HepG2 (cell line): Measurements from ENCODE around the gene DPM1. TPM values are rescaled to one million over a fixed set of nuclear protein-coding genes. Genes with fewer than 3 reads are reported as not detected.

Experiments used
- DNMT1 ChIP-seq: sonication (generic); formaldehyde crosslinking; IDR thresholded peaks from 2 replicates; pipeline ENCODE4 v1.5.1; 2020; ENCODE audit warnings: mild to moderate bottlenecking, missing genetic modification reagents
- LCORL ChIP-seq, 2 experiments: fragments of 450-650 bp in 1 of 2; sonication (generic) in 1 of 2; formaldehyde crosslinking in 1 of 2; IDR thresholded peaks; 2 replicates each; pipeline versions ENCODE4 v1.5.0 to v1.6.1; 2017 to 2020; ENCODE audit warnings: antibody characterized with exemption in 1 of 2, missing genetic modification reagents in 1 of 2
- NCOA1 ChIP-seq: sonication (generic); formaldehyde crosslinking; IDR thresholded peaks from 2 replicates; pipeline ENCODE4 v1.9.0; 2021; ENCODE audit warnings: missing genetic modification reagents
- NR2C2 ChIP-seq: sonication (generic); formaldehyde crosslinking; IDR thresholded peaks from 2 replicates; pipeline ENCODE4 v1.4.0; 2020; ENCODE audit warnings: missing genetic modification reagents, mild to moderate bottlenecking, moderate library complexity, borderline replicate concordance
- POLR2AphosphoS5 ChIP-seq: IDR thresholded peaks from 2 replicates; pipeline ENCODE4 v1.6.1; 2012; ENCODE audit warnings: low read depth, low read length
- PRPF4 ChIP-seq: fragments of 200-400 bp; formaldehyde crosslinking; IDR thresholded peaks from 2 replicates; pipeline ENCODE4 v1.6.1; 2016; ENCODE audit warnings: low read length, low read depth; ENCODE audit not compliant: poor library complexity, severe bottlenecking
- SMAD9 ChIP-seq: sonication (generic); formaldehyde crosslinking; IDR thresholded peaks from 2 replicates; pipeline ENCODE4 v1.5.1; 2020; ENCODE audit warnings: mild to moderate bottlenecking, missing genetic modification reagents
- ZBTB38 ChIP-seq: sonication (generic); formaldehyde crosslinking; IDR thresholded peaks from 2 replicates; pipeline ENCODE4 v1.5.1; 2020; ENCODE audit warnings: mild to moderate bottlenecking, missing genetic modification reagents
- ZFP41 ChIP-seq: sonication (generic); formaldehyde crosslinking; IDR thresholded peaks from 2 replicates; pipeline ENCODE4 v1.4.0; 2020; ENCODE audit warnings: mild to moderate bottlenecking, missing genetic modification reagents, borderline replicate concordance
- ZNF264 ChIP-seq: sonication (generic); formaldehyde crosslinking; IDR thresholded peaks from 2 replicates; pipeline ENCODE4 v1.4.0; 2020; ENCODE audit warnings: missing genetic modification reagents
- ZNF547 ChIP-seq: sonication (generic); formaldehyde crosslinking; IDR thresholded peaks from 2 replicates; pipeline ENCODE4 v1.5.1; 2020; ENCODE audit warnings: mild to moderate bottlenecking, missing genetic modification reagents
- ZNF678 ChIP-seq: sonication (generic); formaldehyde crosslinking; IDR thresholded peaks from 2 replicates; pipeline ENCODE4 v1.4.0; 2020; ENCODE audit warnings: mild to moderate bottlenecking, missing genetic modification reagents
- ZNF703 ChIP-seq: sonication (generic); formaldehyde crosslinking; IDR thresholded peaks from 2 replicates; pipeline ENCODE4 v1.5.1; 2020; ENCODE audit warnings: missing genetic modification reagents, mild to moderate bottlenecking, moderate library complexity, borderline replicate concordance
- ZNF891 ChIP-seq: sonication (generic); formaldehyde crosslinking; IDR thresholded peaks from 2 replicates; pipeline ENCODE4 v1.5.0; 2020; ENCODE audit warnings: mild to moderate bottlenecking, missing genetic modification reagents
- polyA plus RNA-seq, 8 experiments: library from polyadenylated mRNA; depleted of rRNA in 3 of 8; stranded (reverse) in 7 of 8; unstranded in 1 of 8; fragments of >200 nt; fragmentation: Illumina TruSeq in 4 of 8; extraction: Trizol in 4 of 8; gene quantifications; 2 replicates each; pipeline versions ENCODE4 v1.2.1 to v1.2.3, GENCODE V29; 2011 to 2016; ENCODE audit warnings: low read depth in 4 of 8, missing spikeins in 1 of 8, mixed read lengths in 1 of 8; ENCODE audit not compliant: insufficient read depth in 1 of 8
- total RNA-seq, 5 experiments: library from RNA; depleted of rRNA; stranded (reverse); fragments of >200 nt; fragmentation: Illumina TruSeq; extraction: Trizol; gene quantifications; 2 replicates each; pipeline ENCODE4 v1.2.3, GENCODE V29; 2016; ENCODE audit warnings: low read depth in 1 of 5
- TF ChIP-seq, protein P1 (sequence below): sonication (generic); formaldehyde crosslinking; IDR thresholded peaks from 2 replicates; pipeline ENCODE4 v1.4.0; 2020; ENCODE audit warnings: low read depth, missing genetic modification reagents
- TF ChIP-seq, protein P2 (sequence below): sonication (generic); formaldehyde crosslinking; IDR thresholded peaks from 2 replicates; pipeline ENCODE4 v1.4.0; 2020; ENCODE audit warnings: mild to moderate bottlenecking, missing genetic modification reagents

DPM1 gene
- total and polyA plus RNA-seq, 2 of the 13 experiments (the other 11 are each of a cell fraction or from before 2014, with no cell fraction given) = 83.2 to 161 TPM

DNA sequence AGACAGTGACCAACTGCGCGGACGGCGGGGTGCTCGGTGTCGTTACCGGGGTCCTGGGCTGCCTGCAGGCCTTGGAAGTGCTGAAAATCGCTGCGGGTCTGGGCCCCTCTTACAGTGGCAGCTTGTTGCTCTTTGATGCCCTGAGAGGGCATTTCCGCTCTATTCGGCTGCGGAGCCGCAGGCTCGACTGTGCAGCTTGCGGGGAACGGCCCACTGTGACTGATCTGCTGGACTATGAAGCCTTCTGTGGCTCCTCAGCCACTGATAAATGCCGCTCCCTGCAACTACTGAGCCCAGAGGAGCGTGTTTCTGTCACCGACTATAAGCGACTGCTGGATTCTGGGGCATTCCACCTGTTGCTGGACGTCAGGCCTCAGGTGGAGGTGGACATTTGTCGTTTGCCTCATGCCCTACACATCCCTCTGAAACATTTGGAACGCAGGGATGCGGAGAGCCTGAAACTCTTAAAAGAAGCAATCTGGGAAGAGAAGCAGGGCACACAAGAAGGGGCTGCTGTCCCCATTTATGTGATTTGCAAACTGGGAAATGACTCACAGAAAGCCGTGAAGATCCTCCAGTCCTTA, 1.3 kb upstream of the DPM1 start (continued):
- TF ChIP-seq, protein P1, sequence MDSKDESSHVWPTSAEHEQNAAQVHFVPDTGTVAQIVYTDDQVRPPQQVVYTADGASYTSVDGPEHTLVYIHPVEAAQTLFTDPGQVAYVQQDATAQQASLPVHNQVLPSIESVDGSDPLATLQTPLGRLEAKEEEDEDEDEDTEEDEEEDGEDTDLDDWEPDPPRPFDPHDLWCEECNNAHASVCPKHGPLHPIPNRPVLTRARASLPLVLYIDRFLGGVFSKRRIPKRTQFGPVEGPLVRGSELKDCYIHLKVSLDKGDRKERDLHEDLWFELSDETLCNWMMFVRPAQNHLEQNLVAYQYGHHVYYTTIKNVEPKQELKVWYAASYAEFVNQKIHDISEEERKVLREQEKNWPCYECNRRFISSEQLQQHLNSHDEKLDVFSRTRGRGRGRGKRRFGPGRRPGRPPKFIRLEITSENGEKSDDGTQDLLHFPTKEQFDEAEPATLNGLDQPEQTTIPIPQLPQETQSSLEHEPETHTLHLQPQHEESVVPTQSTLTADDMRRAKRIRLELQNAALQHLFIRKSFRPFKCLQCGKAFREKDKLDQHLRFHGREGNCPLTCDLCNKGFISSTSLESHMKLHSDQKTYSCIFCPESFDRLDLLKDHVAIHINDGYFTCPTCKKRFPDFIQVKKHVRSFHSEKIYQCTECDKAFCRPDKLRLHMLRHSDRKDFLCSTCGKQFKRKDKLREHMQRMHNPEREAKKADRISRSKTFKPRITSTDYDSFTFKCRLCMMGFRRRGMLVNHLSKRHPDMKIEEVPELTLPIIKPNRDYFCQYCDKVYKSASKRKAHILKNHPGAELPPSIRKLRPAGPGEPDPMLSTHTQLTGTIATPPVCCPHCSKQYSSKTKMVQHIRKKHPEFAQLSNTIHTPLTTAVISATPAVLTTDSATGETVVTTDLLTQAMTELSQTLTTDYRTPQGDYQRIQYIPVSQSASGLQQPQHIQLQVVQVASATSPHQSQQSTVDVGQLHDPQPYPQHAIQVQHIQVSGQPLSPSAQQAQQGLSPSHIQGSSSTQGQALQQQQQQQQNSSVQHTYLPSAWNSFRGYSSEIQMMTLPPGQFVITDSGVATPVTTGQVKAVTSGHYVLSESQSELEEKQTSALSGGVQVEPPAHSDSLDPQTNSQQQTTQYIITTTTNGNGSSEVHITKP (CRISPR knock-in tag) = no peak
- TF ChIP-seq ZNF547 (no peak), ZBTB38 (CRISPR knock-in tag) (peak; percentile 98), NCOA1 (CRISPR knock-in tag) (peak; percentile 20; the same call in 1 of the 2 replicates), NR2C2 (CRISPR knock-in tag) (no peak), ZNF703 (CRISPR knock-in tag) (0 out of 2 replicates have a peak, but pooled peaks have one; percentile 6), ZNF891 (CRISPR knock-in tag) (peak; percentile 22; the same call in 1 of the 2 replicates), DNMT1 (CRISPR knock-in tag) (no peak; the same call in 1 of the 2 replicates), ZNF264 (no peak), ZNF678 (CRISPR knock-in tag) (0 out of 2 replicates have a peak, but pooled peaks have one; percentile 14), LCORL (IDR thresholded peaks at IDR 0.05) (no peak), LCORL (CRISPR knock-in tag; IDR thresholded peaks at IDR 0.05) (0 out of 2 replicates have a peak, but pooled peaks have one; percentile 13), SMAD9 (no peak), POLR2AphosphoS5 (0 out of 2 replicates have a peak, but pooled peaks have one; percentile 14), PRPF4 (peak; percentile 89), ZFP41 (CRISPR knock-in tag) (no peak)
- TF ChIP-seq, protein P2, sequence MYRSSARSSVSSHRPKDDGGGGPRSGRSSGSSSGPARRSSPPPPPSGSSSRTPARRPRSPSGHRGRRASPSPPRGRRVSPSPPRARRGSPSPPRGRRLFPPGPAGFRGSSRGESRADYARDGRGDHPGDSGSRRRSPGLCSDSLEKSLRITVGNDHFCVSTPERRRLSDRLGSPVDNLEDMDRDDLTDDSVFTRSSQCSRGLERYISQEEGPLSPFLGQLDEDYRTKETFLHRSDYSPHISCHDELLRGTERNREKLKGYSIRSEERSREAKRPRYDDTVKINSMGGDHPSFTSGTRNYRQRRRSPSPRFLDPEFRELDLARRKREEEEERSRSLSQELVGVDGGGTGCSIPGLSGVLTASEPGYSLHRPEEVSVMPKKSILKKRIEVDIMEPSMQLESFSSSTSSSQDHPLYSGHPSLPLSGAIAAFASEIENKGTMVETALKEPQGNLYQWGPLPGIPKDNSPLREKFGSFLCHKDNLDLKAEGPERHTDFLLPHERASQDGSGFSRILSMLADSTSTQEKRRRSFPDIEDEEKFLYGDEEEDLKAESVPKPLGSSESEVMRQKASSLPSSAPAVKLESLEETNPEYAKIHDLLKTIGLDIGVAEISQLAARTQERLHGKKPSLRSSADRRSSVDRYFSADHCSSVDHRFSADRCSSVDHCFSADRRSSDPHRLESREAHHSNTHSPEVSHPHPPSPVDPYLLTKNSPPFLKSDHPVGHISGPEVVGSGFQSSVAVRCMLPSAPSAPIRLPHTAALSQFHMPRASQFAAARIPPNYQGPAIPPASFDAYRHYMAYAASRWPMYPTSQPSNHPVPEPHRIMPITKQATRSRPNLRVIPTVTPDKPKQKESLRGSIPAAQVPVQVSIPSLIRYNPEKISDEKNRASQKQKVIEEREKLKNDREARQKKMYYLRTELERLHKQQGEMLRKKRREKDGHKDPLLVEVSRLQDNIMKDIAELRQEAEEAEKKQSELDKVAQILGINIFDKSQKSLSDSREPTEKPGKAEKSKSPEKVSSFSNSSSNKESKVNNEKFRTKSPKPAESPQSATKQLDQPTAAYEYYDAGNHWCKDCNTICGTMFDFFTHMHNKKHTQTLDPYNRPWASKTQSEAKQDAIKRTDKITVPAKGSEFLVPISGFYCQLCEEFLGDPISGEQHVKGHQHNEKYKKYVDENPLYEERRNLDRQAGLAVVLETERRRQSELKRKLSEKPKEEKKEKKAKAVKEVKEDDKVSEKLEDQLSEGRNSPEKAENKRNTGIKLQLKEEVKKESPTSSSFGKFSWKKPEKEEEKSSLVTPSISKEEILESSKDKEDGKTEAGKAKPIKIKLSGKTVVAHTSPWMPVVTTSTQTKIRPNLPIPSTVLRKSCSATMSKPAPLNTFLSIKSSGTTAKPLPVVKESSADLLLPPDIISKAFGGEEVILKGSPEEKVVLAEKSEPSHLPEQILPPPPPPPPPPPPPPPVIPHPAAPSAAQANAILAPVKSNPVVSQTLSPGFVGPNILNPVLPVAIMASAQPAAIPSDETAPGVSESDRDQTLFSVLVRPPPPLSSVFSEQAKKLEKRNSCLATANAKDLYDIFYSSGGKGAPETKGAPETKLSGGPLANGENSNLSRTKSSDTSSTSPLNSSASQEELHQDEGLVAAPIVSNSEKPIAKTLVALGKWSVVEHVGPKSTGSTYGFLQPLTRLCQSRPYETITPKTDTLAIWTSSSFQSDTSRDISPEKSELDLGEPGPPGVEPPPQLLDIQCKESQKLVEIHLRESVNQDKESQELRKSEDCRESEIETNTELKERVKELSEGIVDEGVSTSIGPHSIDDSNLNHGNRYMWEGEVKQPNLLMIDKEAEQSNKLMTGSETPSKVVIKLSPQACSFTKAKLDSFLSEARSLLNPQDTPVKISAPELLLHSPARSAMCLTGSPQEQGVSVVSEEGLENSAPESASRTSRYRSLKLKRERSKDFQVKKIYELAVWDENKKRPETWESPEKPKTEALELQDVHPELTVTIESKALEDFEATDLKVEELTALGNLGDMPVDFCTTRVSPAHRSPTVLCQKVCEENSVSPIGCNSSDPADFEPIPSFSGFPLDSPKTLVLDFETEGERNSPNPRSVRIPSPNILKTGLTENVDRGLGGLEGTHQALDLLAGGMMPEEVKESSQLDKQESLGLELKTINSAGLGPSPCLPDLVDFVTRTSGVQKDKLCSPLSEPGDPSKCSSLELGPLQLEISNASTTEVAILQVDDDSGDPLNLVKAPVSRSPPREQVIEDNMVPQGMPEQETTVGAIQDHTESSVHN (CRISPR knock-in tag) = no peak
